GM23338 (cell line): Measurements from ENCODE around the gene KCNS3. TPM values are rescaled to one million over a fixed set of nuclear protein-coding genes. Genes with fewer than 3 reads are reported as not detected.

Experiments used
- ATAC-seq: fragments of 200-7000 bp; cut with Tn5 transposase; 3 replicates; pipeline ENCODE4 v1.9.1; 2020
- DNase-seq: peaks from one replicate; pipeline ENCODE4 v3.0.0-alpha.2; 2015; ENCODE audit warnings: low spot score
- H2AFZ ChIP-seq: fragments of 200-600 bp; sonication (generic); 2 replicates; pipeline ENCODE4 v1.8.0; 2016; ENCODE audit warnings: antibody characterized with exemption, mild to moderate bottlenecking, moderate library complexity
- H3F3A ChIP-seq: fragments of 200-600 bp; sonication (generic); replicated peaks from 2 replicates; pipeline ENCODE4 v1.8.0; 2017; ENCODE audit warnings: antibody characterized with exemption, mixed run types, low read depth
- H3K27ac ChIP-seq: fragments of 200-600 bp; sonication (generic); 2 replicates; pipeline ENCODE4 v1.6.1; 2016; ENCODE audit warnings: low read depth
- H3K27me3 ChIP-seq: fragments of 200-600 bp; sonication (generic); 2 replicates; pipeline ENCODE4 v1.8.0; 2016; ENCODE audit warnings: mild to moderate bottlenecking, mixed run types, moderate library complexity; ENCODE audit not compliant: insufficient read depth
- H3K36me3 ChIP-seq: fragments of 200-600 bp; sonication (generic); 2 replicates; pipeline ENCODE4 v1.8.0; 2016; ENCODE audit warnings: mild to moderate bottlenecking; ENCODE audit not compliant: insufficient read depth
- H3K4me1 ChIP-seq: fragments of 200-600 bp; sonication (generic); 2 replicates; pipeline ENCODE4 v1.8.0; 2016; ENCODE audit warnings: mild to moderate bottlenecking, moderate library complexity; ENCODE audit not compliant: insufficient read depth
- H3K4me2 ChIP-seq: fragments of 200-600 bp; sonication (generic); 2 replicates; pipeline ENCODE4 v1.7.1; 2017; ENCODE audit warnings: mixed run types
- H3K4me3 ChIP-seq: fragments of 200-600 bp; sonication (generic); 2 replicates; pipeline ENCODE4 v1.6.1; 2016; ENCODE audit warnings: mixed run types
- H3K79me2 ChIP-seq: fragments of 200-600 bp; sonication (generic); replicated peaks from 2 replicates; pipeline ENCODE4 v1.8.0; 2017; ENCODE audit warnings: mild to moderate bottlenecking; ENCODE audit not compliant: insufficient read depth
- H3K9me2 ChIP-seq: fragments of 200-600 bp; sonication (generic); 2 replicates; pipeline ENCODE4 v1.8.0; 2017; ENCODE audit not compliant: insufficient read depth
- H4K20me1 ChIP-seq: fragments of 200-600 bp; sonication (generic); replicated peaks from 2 replicates; pipeline ENCODE4 v1.8.0; 2017; ENCODE audit warnings: mild to moderate bottlenecking; ENCODE audit not compliant: insufficient read depth
- H3K27ac Mint-ChIP-seq: 2 replicates; pipeline ENCODE4 v1.8.0; 2020; ENCODE audit warnings: inconsistent platforms, mild to moderate bottlenecking, moderate library complexity, mixed read lengths
- H3K27me3 Mint-ChIP-seq: 3 replicates; pipeline ENCODE4 v1.8.0; 2022; ENCODE audit warnings: low read depth, mild to moderate bottlenecking, moderate library complexity, mixed read lengths, inconsistent platforms; ENCODE audit not compliant: insufficient read depth, poor library complexity
- H3K36me3 Mint-ChIP-seq: 3 replicates; pipeline ENCODE4 v1.8.0; 2021; ENCODE audit warnings: low read depth, mild to moderate bottlenecking, inconsistent platforms, moderate library complexity, mixed read lengths
- H3K4me1 Mint-ChIP-seq: 3 replicates; pipeline ENCODE4 v1.8.0; 2020; ENCODE audit warnings: mild to moderate bottlenecking, inconsistent platforms, mixed read lengths
- H3K4me3 Mint-ChIP-seq: 3 replicates; pipeline ENCODE4 v1.8.0; 2021; ENCODE audit warnings: moderate library complexity, mild to moderate bottlenecking, inconsistent platforms, mixed read lengths
- H3K9me3 Mint-ChIP-seq: 3 replicates; pipeline ENCODE4 v1.8.0; 2020; ENCODE audit warnings: moderate library complexity, mild to moderate bottlenecking, inconsistent platforms, mixed read lengths
- CREB1 ChIP-seq: fragments of 250-450 bp; sonication (Bioruptor Pico); IDR thresholded peaks from 2 replicates; pipeline ENCODE4 v1.5.0; 2020; ENCODE audit warnings: low read depth, mild to moderate bottlenecking, moderate library complexity
- CTCF ChIP-seq, 2 experiments: fragments of 200-600 bp in 1 of 2; sonication (generic) in 1 of 2; conservative IDR thresholded peaks; 2 replicates each; pipeline versions ENCODE4 v1.5.1 to v1.6.1; 2016 to 2017; ENCODE audit warnings: antibody characterized with exemption in 2 of 2, low read depth in 2 of 2, mild to moderate bottlenecking in 2 of 2, moderate library complexity in 1 of 2
- ETS1 ChIP-seq: IDR thresholded peaks from 2 replicates; pipeline ENCODE4 v1.6.1; 2016; ENCODE audit warnings: antibody characterized with exemption
- EZH2 ChIP-seq: fragments of 200-600 bp; sonication (generic); IDR thresholded peaks from one replicate; pipeline ENCODE4 v1.8.0; 2017; ENCODE audit warnings: antibody characterized with exemption, mild to moderate bottlenecking, low read depth; ENCODE audit not compliant: unreplicated experiment
- EZH2phosphoT487 ChIP-seq: fragments of 200-600 bp; sonication (generic); IDR thresholded peaks from one replicate; pipeline ENCODE4 v1.8.1; 2018; ENCODE audit warnings: antibody characterized with exemption; ENCODE audit not compliant: unreplicated experiment
- JUNB ChIP-seq: IDR thresholded peaks from one replicate; pipeline ENCODE4 v1.6.1; 2016; ENCODE audit warnings: antibody characterized with exemption; ENCODE audit not compliant: unreplicated experiment
- NANOG ChIP-seq: IDR thresholded peaks from 2 replicates; pipeline ENCODE4 v1.6.1; 2016; ENCODE audit warnings: antibody characterized with exemption, borderline replicate concordance
- POLR2AphosphoS5 ChIP-seq: IDR thresholded peaks from 2 replicates; pipeline ENCODE4 v1.6.1; 2016; ENCODE audit warnings: antibody characterized with exemption, low read depth
- ZNF114 ChIP-seq: fragments of 250-450 bp; sonication (Bioruptor Pico); IDR thresholded peaks from 2 replicates; pipeline ENCODE4 v1.5.0; 2020; ENCODE audit warnings: mild to moderate bottlenecking, moderate library complexity
- ZNF331 ChIP-seq: fragments of 250-450 bp; sonication (Bioruptor Pico); IDR thresholded peaks from 2 replicates; pipeline ENCODE4 v1.5.0; 2020; ENCODE audit warnings: low read depth, mild to moderate bottlenecking, moderate library complexity
- ZNF462 ChIP-seq: fragments of 250-450 bp; sonication (Bioruptor Pico); IDR thresholded peaks from 2 replicates; pipeline ENCODE4 v1.5.0; 2020; ENCODE audit warnings: mild to moderate bottlenecking, moderate library complexity
- polyA plus RNA-seq: library from polyadenylated mRNA; unstranded; fragments of >200 nt; fragmentation: Nextera tagmentation; extraction: Ambion mirVana; gene quantifications from 2 replicates; pipeline ENCODE4 v1.2.1, GENCODE V29; 2016
- total RNA-seq: library from RNA; depleted of rRNA; stranded (reverse); fragments of >200 nt; shearing (Covaris generic); gene quantifications from 2 replicates; pipeline ENCODE4 v1.2.3, GENCODE V29; 2014

KCNS3 gene
- total and polyA plus RNA-seq, 2 experiments from 2014 or later, result 23.2 to 80.0 TPM

- no peak for TF ChIP-seq ZNF462 (CRISPR knock-in tag)
Observed at GRCh38 chr2:17894005-17894404, 15.5 kb downstream of the KCNS3 start (continued).

- H3K9me2 ChIP-seq, result no peaks in the 10 kb centered on the region
- peaks cover 24% of the 10 kb centered on the region for H4K20me1 ChIP-seq
- Mint-ChIP-seq H3K4me3 (no peak overlapping the region), H3K4me1 (peaks cover 29% of the 10 kb centered on the region), H3K9me3 (peaks cover 21% of the 10 kb centered on the region; the same call in 2 of the 3 replicates), H3K36me3 (peaks cover 33% of the 10 kb centered on the region), H3K27me3 (peaks cover 2% of the 10 kb centered on the region), H3K27ac (no peak overlapping the region)
- TF ChIP-seq NANOG, result no peak
- no peak for TF ChIP-seq ETS1
- no peak for TF ChIP-seq CREB1
- no peak for TF ChIP-seq CTCF (conservative IDR thresholded peaks at IDR 0.05; ENCODE audit: low read depth in 2 of 2)
- TF ChIP-seq ZNF331 (CRISPR knock-in tag), result no peak
- no peak for TF ChIP-seq POLR2AphosphoS5
- TF ChIP-seq ZNF114 (CRISPR knock-in tag), result no peak
- TF ChIP-seq EZH2, result no peak
- no peak for TF ChIP-seq EZH2phosphoT487
- TF ChIP-seq JUNB, result no peak
- H3F3A ChIP-seq, result no peaks in the 10 kb centered on the region
- H3K4me2 ChIP-seq, result no peak overlapping the region
- H3K36me3 ChIP-seq, result no peaks in the 10 kb centered on the region
- H3K79me2 ChIP-seq, result peaks cover 99% of the 10 kb centered on the region
- no peak for DNase-seq
- H3K27ac ChIP-seq, result no peak overlapping the region
- H3K27me3 ChIP-seq, result no peaks in the 10 kb centered on the region
- no peak overlapping the region for H2AFZ ChIP-seq
- peaks cover 29% of the 10 kb centered on the region for H3K4me1 ChIP-seq
- H3K4me3 ChIP-seq, result no peak overlapping the region
- no peak for ATAC-seq
Observed at GRCh38 chr2:17894556-17894955, 16.1 kb downstream of the KCNS3 start.
